ENCODE data around the gene C20orf173.

The C20orf173 gene

GRCh38 chr20:35497780-35498189 lies 31.7 kb downstream of the C20orf173 start:
- H3K9ac ChIP-seq (ENCODE audit: low read depth in 1 of 2, low read length in 2 of 2): no peak overlapping the region
- H3K9me3 ChIP-seq (ENCODE audit: control insufficient read depth in 1 of 2, low read length in 2 of 2): no peaks in the 10 kb centered on the region
- H3K27me3 ChIP-seq (ENCODE audit: control insufficient read depth in 1 of 2, insufficient read depth in 2 of 2, low read length in 2 of 2): no peaks in the 10 kb centered on the region
- no peak overlapping the region for H3K4me3 ChIP-seq (ENCODE audit: low read depth in 1 of 2, low read length in 2 of 2)
- H3K36me3 ChIP-seq (ENCODE audit: control insufficient read depth in 1 of 2, insufficient read depth in 2 of 2, low read length in 2 of 2): peaks cover 55 to 94% of the 10 kb centered on the region in 2 donors
- no peaks in the 10 kb centered on the region for H3K4me1 ChIP-seq (ENCODE audit: control insufficient read depth in 1 of 2, insufficient read depth in 2 of 2, low read length in 2 of 2)
- H3K27ac ChIP-seq (ENCODE audit: low read depth, low read length): no peak overlapping the region

DNA sequence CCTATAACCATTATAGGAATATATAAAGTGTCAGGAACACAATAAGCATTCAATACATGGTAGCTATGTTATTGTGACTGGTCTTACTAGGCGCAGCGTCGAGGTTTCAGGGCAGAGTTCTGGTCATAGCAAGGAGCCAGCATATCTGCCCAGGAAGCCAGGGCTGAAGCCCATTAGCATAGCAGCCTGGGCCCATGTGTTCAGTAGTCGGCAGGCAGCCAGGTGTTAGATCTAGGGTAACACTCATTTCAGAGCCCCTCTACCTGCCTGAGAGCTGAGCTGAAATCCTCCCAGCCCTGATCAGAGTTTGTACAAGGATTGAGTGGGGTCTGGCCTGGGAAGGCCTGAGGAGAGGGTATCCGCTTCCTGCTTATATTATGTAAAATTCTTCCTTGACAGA lies 32.1 kb downstream of the C20orf173 start:
- H3K9me3 ChIP-seq (ENCODE audit: control insufficient read depth in 1 of 2, low read length in 2 of 2): no peaks in the 10 kb centered on the region
- no peak overlapping the region for H3K27ac ChIP-seq (ENCODE audit: low read depth, low read length)
- peaks cover under 1 to 3% of the 10 kb centered on the region in 2 donors for H3K4me1 ChIP-seq (ENCODE audit: control insufficient read depth in 1 of 2, insufficient read depth in 2 of 2, low read length in 2 of 2)
- H3K9ac ChIP-seq (ENCODE audit: low read depth in 1 of 2, low read length in 2 of 2): no peak overlapping the region
- no peaks in the 10 kb centered on the region for H3K27me3 ChIP-seq (ENCODE audit: control insufficient read depth in 1 of 2, insufficient read depth in 2 of 2, low read length in 2 of 2)
- no peak overlapping the region for H3K4me3 ChIP-seq (ENCODE audit: low read depth in 1 of 2, low read length in 2 of 2)
- peaks cover 51 to 90% of the 10 kb centered on the region in 2 donors for H3K36me3 ChIP-seq (ENCODE audit: control insufficient read depth in 1 of 2, insufficient read depth in 2 of 2, low read length in 2 of 2)

DNA sequence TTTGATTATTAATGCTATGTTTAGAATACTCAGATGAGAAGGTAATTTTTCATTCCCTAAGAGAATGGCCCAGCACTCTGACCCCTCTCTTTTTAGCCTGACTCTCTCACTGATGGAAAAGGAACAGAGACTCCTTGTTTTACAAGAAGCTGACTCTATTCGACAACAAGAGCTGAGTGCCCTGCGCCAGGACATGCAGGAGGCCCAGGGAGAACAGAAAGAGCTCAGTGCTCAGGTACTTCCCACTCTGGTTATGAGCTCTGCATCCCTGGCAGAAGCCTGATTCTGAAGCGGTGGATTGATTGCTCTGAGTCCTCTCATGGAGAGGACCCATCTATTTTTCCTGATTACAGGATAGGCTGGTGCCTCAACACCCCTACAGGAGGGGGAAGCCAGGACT lies 33.0 kb downstream of the C20orf173 start:
- peaks cover 48 to 82% of the 10 kb centered on the region in 2 donors for H3K36me3 ChIP-seq (ENCODE audit: control insufficient read depth in 1 of 2, insufficient read depth in 2 of 2, low read length in 2 of 2)
- no peak overlapping the region for H3K4me3 ChIP-seq (ENCODE audit: low read depth in 1 of 2, low read length in 2 of 2)
- H3K9ac ChIP-seq (ENCODE audit: low read depth in 1 of 2, low read length in 2 of 2): no peak overlapping the region
- H3K4me1 ChIP-seq (ENCODE audit: control insufficient read depth in 1 of 2, insufficient read depth in 2 of 2, low read length in 2 of 2): peaks cover 6 to 8% of the 10 kb centered on the region in 2 donors
- H3K27ac ChIP-seq (ENCODE audit: low read depth, low read length): no peak overlapping the region
- H3K9me3 ChIP-seq (ENCODE audit: control insufficient read depth in 1 of 2, low read length in 2 of 2): no peaks in the 10 kb centered on the region
- no peaks in the 10 kb centered on the region for H3K27me3 ChIP-seq (ENCODE audit: control insufficient read depth in 1 of 2, insufficient read depth in 2 of 2, low read length in 2 of 2)

DNA sequence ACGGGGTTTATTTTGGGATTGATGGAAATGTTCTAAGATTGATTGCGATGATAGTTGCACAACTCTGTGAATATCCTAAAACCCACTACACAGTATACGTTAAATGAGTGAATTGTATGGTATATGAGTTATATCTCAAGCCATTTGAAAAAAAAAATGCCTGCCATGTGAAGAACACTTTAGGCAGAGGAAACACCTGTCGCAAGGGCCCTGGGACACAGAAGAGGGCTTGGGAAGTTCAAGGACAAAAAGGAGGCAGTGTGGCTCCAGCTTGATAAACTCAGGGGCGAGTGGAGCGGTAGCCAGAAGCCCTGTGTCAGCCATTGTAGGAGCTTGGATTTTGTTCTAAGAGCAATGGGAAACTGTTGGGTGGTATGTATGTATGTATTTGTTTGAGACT lies 37.1 kb downstream of the C20orf173 start:
- no peak overlapping the region for H3K4me3 ChIP-seq (ENCODE audit: low read depth in 1 of 2, low read length in 2 of 2)
- H3K9me3 ChIP-seq (ENCODE audit: control insufficient read depth in 1 of 2, low read length in 2 of 2): no peaks in the 10 kb centered on the region
- H3K9ac ChIP-seq (ENCODE audit: low read depth in 1 of 2, low read length in 2 of 2): no peak overlapping the region
- peaks cover 32 to 75% of the 10 kb centered on the region in 2 donors for H3K36me3 ChIP-seq (ENCODE audit: control insufficient read depth in 1 of 2, insufficient read depth in 2 of 2, low read length in 2 of 2)
- peaks cover 6 to 8% of the 10 kb centered on the region in 2 donors for H3K4me1 ChIP-seq (ENCODE audit: control insufficient read depth in 1 of 2, insufficient read depth in 2 of 2, low read length in 2 of 2)
- H3K27ac ChIP-seq (ENCODE audit: low read depth, low read length): no peak overlapping the region
- H3K27me3 ChIP-seq (ENCODE audit: control insufficient read depth in 1 of 2, insufficient read depth in 2 of 2, low read length in 2 of 2): no peaks in the 10 kb centered on the region

DNA sequence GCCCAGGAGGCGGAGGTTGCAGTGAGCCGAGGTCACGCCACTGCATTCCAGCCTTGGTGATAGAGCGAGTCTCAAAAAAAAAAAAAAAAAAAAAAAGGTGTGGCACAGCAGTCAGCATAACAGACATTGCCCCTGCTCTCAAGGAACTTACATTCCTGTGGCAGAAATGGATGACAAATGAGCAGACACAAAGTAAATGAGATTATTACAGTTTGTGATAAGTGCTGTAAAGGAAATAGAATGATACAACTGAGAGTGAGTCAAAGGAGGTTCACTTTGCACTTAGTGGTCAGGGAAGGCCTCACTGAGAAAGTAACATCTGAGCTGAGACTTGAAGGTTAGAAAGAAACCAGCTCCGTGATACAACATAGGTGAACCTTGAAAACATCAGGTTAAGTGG lies 37.6 kb downstream of the C20orf173 start:
- H3K4me3 ChIP-seq (ENCODE audit: low read depth in 1 of 2, low read length in 2 of 2): no peak overlapping the region
- no peaks in the 10 kb centered on the region for H3K9me3 ChIP-seq (ENCODE audit: control insufficient read depth in 1 of 2, low read length in 2 of 2)
- peaks cover 6 to 8% of the 10 kb centered on the region in 2 donors for H3K4me1 ChIP-seq (ENCODE audit: control insufficient read depth in 1 of 2, insufficient read depth in 2 of 2, low read length in 2 of 2)
- H3K27ac ChIP-seq (ENCODE audit: low read depth, low read length): no peak overlapping the region
- H3K9ac ChIP-seq (ENCODE audit: low read depth in 1 of 2, low read length in 2 of 2): no peak overlapping the region
- peaks cover 27 to 74% of the 10 kb centered on the region in 2 donors for H3K36me3 ChIP-seq (ENCODE audit: control insufficient read depth in 1 of 2, insufficient read depth in 2 of 2, low read length in 2 of 2)
- no peaks in the 10 kb centered on the region for H3K27me3 ChIP-seq (ENCODE audit: control insufficient read depth in 1 of 2, insufficient read depth in 2 of 2, low read length in 2 of 2)

- no peak overlapping the region for H3K27ac ChIP-seq (ENCODE audit: low read depth, low read length)
- H3K4me1 ChIP-seq (ENCODE audit: control insufficient read depth in 1 of 2, insufficient read depth in 2 of 2, low read length in 2 of 2): peaks cover 6 to 8% of the 10 kb centered on the region in 2 donors
- no peaks in the 10 kb centered on the region for H3K9me3 ChIP-seq (ENCODE audit: control insufficient read depth in 1 of 2, low read length in 2 of 2)
- peaks cover 22 to 67% of the 10 kb centered on the region in 2 donors for H3K36me3 ChIP-seq (ENCODE audit: control insufficient read depth in 1 of 2, insufficient read depth in 2 of 2, low read length in 2 of 2)
- H3K4me3 ChIP-seq (ENCODE audit: low read depth in 1 of 2, low read length in 2 of 2): peak overlapping the region; percentile 70 to 81
- no peaks in the 10 kb centered on the region for H3K27me3 ChIP-seq (ENCODE audit: control insufficient read depth in 1 of 2, insufficient read depth in 2 of 2, low read length in 2 of 2)
- peak overlapping the region; percentile 36 to 60 for H3K9ac ChIP-seq (ENCODE audit: low read depth in 1 of 2, low read length in 2 of 2)
These were observed 38.7 kb downstream of the C20orf173 start for GRCh38 chr20:35490736-35491181.

GRCh38 chr20:35489717-35490116 lies 39.7 kb downstream of the C20orf173 start:
- H3K36me3 ChIP-seq (ENCODE audit: control insufficient read depth in 1 of 2, insufficient read depth in 2 of 2, low read length in 2 of 2): peaks cover 18 to 56% of the 10 kb centered on the region in 2 donors
- H3K4me1 ChIP-seq (ENCODE audit: control insufficient read depth in 1 of 2, insufficient read depth in 2 of 2, low read length in 2 of 2): peaks cover 6 to 8% of the 10 kb centered on the region in 2 donors
- no peak overlapping the region for H3K9ac ChIP-seq (ENCODE audit: low read depth in 1 of 2, low read length in 2 of 2)
- peak overlapping the region in 1 of 2 donors; percentile 21 for H3K4me3 ChIP-seq (ENCODE audit: low read depth in 1 of 2, low read length in 2 of 2)
- H3K27ac ChIP-seq (ENCODE audit: low read depth, low read length): no peak overlapping the region
- H3K9me3 ChIP-seq (ENCODE audit: control insufficient read depth in 1 of 2, low read length in 2 of 2): no peaks in the 10 kb centered on the region
- H3K27me3 ChIP-seq (ENCODE audit: control insufficient read depth in 1 of 2, insufficient read depth in 2 of 2, low read length in 2 of 2): no peaks in the 10 kb centered on the region

- H3K36me3 ChIP-seq (ENCODE audit: control insufficient read depth in 1 of 2, insufficient read depth in 2 of 2, low read length in 2 of 2): peaks cover 9 to 39% of the 10 kb centered on the region in 2 donors
These were observed 42.0 kb downstream of the C20orf173 start for GRCh38 chr20:35487479-35487878.

GRCh38 chr20:35479798-35480197 lies 49.7 kb downstream of the C20orf173 start:
- Histone ChIP-seq H3K4me1 (ENCODE audit: control insufficient read depth in 1 of 2, insufficient read depth in 2 of 2, low read length in 2 of 2) (no peaks in the 10 kb centered on the region), H3K27me3 (ENCODE audit: control insufficient read depth in 1 of 2, insufficient read depth in 2 of 2, low read length in 2 of 2) (no peaks in the 10 kb centered on the region), H3K4me3 (ENCODE audit: low read depth in 1 of 2, low read length in 2 of 2) (no peak overlapping the region), H3K36me3 (ENCODE audit: control insufficient read depth in 1 of 2, insufficient read depth in 2 of 2, low read length in 2 of 2) (peaks cover 36 to 51% of the 10 kb centered on the region in 2 donors), H3K9me3 (ENCODE audit: control insufficient read depth in 1 of 2, low read length in 2 of 2) (no peaks in the 10 kb centered on the region), H3K9ac (ENCODE audit: low read depth in 1 of 2, low read length in 2 of 2) (no peak overlapping the region), H3K27ac (ENCODE audit: low read depth, low read length) (no peak overlapping the region)

More at GRCh38 chr20:35487479-35487878, 42.0 kb downstream of the C20orf173 start:
- H3K9ac ChIP-seq (ENCODE audit: low read depth in 1 of 2, low read length in 2 of 2): no peak overlapping the region
- no peaks in the 10 kb centered on the region for H3K9me3 ChIP-seq (ENCODE audit: control insufficient read depth in 1 of 2, low read length in 2 of 2)
- no peaks in the 10 kb centered on the region for H3K27me3 ChIP-seq (ENCODE audit: control insufficient read depth in 1 of 2, insufficient read depth in 2 of 2, low read length in 2 of 2)
- H3K4me3 ChIP-seq (ENCODE audit: low read depth in 1 of 2, low read length in 2 of 2): no peak overlapping the region
- peaks cover 6 to 7% of the 10 kb centered on the region in 2 donors for H3K4me1 ChIP-seq (ENCODE audit: control insufficient read depth in 1 of 2, insufficient read depth in 2 of 2, low read length in 2 of 2)
- no peak overlapping the region for H3K27ac ChIP-seq (ENCODE audit: low read depth, low read length)

DNA sequence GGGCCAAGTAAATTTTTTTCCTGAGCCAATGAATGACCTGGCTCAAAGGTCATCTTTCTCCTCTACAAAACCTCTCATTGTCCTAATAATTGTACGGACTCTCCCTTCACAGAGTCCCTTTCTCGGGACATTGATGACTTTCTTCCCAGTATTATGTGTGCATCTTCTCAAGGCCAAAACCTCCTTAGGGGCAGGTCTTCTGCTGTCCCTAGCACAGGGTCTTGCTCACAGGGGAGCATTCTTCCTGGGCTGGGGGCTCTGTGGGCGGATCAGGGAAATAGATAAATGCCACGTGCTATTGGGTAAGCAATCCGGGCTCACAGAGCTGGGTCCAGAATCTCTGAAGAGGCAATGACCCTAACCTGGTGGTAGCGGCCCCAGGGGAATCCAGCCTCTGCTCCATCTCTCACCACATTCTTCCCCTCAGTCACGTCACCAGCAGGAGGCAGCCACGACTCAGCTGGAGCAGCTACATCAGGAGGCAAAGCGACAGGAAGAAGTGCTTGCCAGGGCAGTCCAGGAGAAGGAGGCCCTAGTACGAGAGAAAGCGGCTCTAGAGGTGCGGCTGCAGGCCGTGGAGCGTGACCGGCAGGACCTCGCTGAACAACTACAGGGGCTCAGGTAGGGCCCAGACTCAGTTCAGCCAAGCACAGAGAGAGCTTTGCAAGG lies 50.5 kb downstream of the C20orf173 start:
- H3K4me3 ChIP-seq (ENCODE audit: low read depth in 1 of 2, low read length in 2 of 2): no peak overlapping the region
- no peaks in the 10 kb centered on the region for H3K27me3 ChIP-seq (ENCODE audit: control insufficient read depth in 1 of 2, insufficient read depth in 2 of 2, low read length in 2 of 2)
- no peaks in the 10 kb centered on the region for H3K9me3 ChIP-seq (ENCODE audit: control insufficient read depth in 1 of 2, low read length in 2 of 2)
- H3K4me1 ChIP-seq (ENCODE audit: control insufficient read depth in 1 of 2, insufficient read depth in 2 of 2, low read length in 2 of 2): peaks cover 0 to 3% of the 10 kb centered on the region in 2 donors
- H3K36me3 ChIP-seq (ENCODE audit: control insufficient read depth in 1 of 2, insufficient read depth in 2 of 2, low read length in 2 of 2): peaks cover 36 to 59% of the 10 kb centered on the region in 2 donors
- H3K27ac ChIP-seq (ENCODE audit: low read depth, low read length): no peak overlapping the region
- no peak overlapping the region for H3K9ac ChIP-seq (ENCODE audit: low read depth in 1 of 2, low read length in 2 of 2)
